ENCODE results near the gene CALHM2. TPM values are rescaled to one million over a fixed set of nuclear protein-coding genes. Genes with fewer than 3 reads are reported as not detected.

CALHM2 gene
- total RNA-seq, 1 donor: 54.6 TPM

GRCh38 chr10:103455235-103455634, 3.1 kb upstream of the CALHM2 start:
- peaks cover 22% of the 10 kb centered on the region for H3K4me1 ChIP-seq (ENCODE audit: insufficient read depth, low read length)
- peaks cover 15% of the 10 kb centered on the region for H3K79me2 ChIP-seq (ENCODE audit: insufficient read depth, low read length)
- no peaks in the 10 kb centered on the region for H4K20me1 ChIP-seq (ENCODE audit: insufficient read depth, low read length)
- no peak overlapping the region for H3K27ac ChIP-seq (ENCODE audit: low read depth, low read length)
- peak; percentile 43 for DNase-seq (ENCODE audit: insufficient read length, low spot score, missing footprints)
- TF ChIP-seq CTCF (IDR thresholded peaks at IDR 0.05; ENCODE audit: extremely low read depth, low read depth, low read length): no peak
- no peaks in the 10 kb centered on the region for H3K9me3 ChIP-seq (ENCODE audit: low read depth, low read length)
- H3K4me2 ChIP-seq (ENCODE audit: insufficient read depth, low read length): no peak overlapping the region
- H3K4me3 ChIP-seq (ENCODE audit: insufficient read depth, low read length): no peak overlapping the region
- no peak overlapping the region for H2AFZ ChIP-seq (ENCODE audit: low read length)
- no peaks in the 10 kb centered on the region for H3K27me3 ChIP-seq (ENCODE audit: insufficient read depth, low read length)
- H3K36me3 ChIP-seq (ENCODE audit: insufficient read depth, low read length): peaks cover 2% of the 10 kb centered on the region

- Histone ChIP-seq H3K36me3 (ENCODE audit: insufficient read depth, low read length) (peaks cover 14% of the 10 kb centered on the region), H4K20me1 (ENCODE audit: insufficient read depth, low read length) (peaks cover 4% of the 10 kb centered on the region), H3K9me3 (ENCODE audit: low read depth, low read length) (no peaks in the 10 kb centered on the region), H3K79me2 (ENCODE audit: insufficient read depth, low read length) (peaks cover 27% of the 10 kb centered on the region), H3K4me3 (ENCODE audit: insufficient read depth, low read length) (no peak overlapping the region), H2AFZ (ENCODE audit: low read length) (no peak overlapping the region), H3K27ac (ENCODE audit: low read depth, low read length) (no peak overlapping the region), H3K4me2 (ENCODE audit: insufficient read depth, low read length) (no peak overlapping the region), H3K4me1 (ENCODE audit: insufficient read depth, low read length) (peaks cover 30% of the 10 kb centered on the region), H3K27me3 (ENCODE audit: insufficient read depth, low read length) (no peaks in the 10 kb centered on the region)
- TF ChIP-seq CTCF (IDR thresholded peaks at IDR 0.05; ENCODE audit: extremely low read depth, low read depth, low read length): no peak
- peak; percentile 50 for DNase-seq (ENCODE audit: insufficient read length, low spot score, missing footprints)
Observed at GRCh38 chr10:103454026-103454425, 1.9 kb upstream of the CALHM2 start.

- no peak for TF ChIP-seq CTCF (IDR thresholded peaks at IDR 0.05; ENCODE audit: extremely low read depth, low read depth, low read length)
- Histone ChIP-seq H3K79me2 (ENCODE audit: insufficient read depth, low read length) (peaks cover 30% of the 10 kb centered on the region), H3K36me3 (ENCODE audit: insufficient read depth, low read length) (peaks cover 17% of the 10 kb centered on the region), H3K27ac (ENCODE audit: low read depth, low read length) (peak overlapping the region; percentile 82), H3K4me1 (ENCODE audit: insufficient read depth, low read length) (peaks cover 38% of the 10 kb centered on the region), H3K9me3 (ENCODE audit: low read depth, low read length) (no peaks in the 10 kb centered on the region), H2AFZ (ENCODE audit: low read length) (peak overlapping the region; percentile 71), H3K27me3 (ENCODE audit: insufficient read depth, low read length) (no peaks in the 10 kb centered on the region), H3K4me2 (ENCODE audit: insufficient read depth, low read length) (peak overlapping the region; percentile 95), H3K4me3 (ENCODE audit: insufficient read depth, low read length) (peak overlapping the region; percentile 89), H4K20me1 (ENCODE audit: insufficient read depth, low read length) (peaks cover 8% of the 10 kb centered on the region)
- DNase-seq (ENCODE audit: insufficient read length, low spot score, missing footprints): peak; percentile 89
Observed at GRCh38 chr10:103452506-103453230, 498 bp upstream of the CALHM2 start.

- Histone ChIP-seq H3K27ac (ENCODE audit: low read depth, low read length) (peak overlapping the region; percentile 82), H3K4me3 (ENCODE audit: insufficient read depth, low read length) (peak overlapping the region; percentile 89), H3K9me3 (ENCODE audit: low read depth, low read length) (no peaks in the 10 kb centered on the region), H3K4me2 (ENCODE audit: insufficient read depth, low read length) (peak overlapping the region; percentile 95), H3K27me3 (ENCODE audit: insufficient read depth, low read length) (no peaks in the 10 kb centered on the region), H2AFZ (ENCODE audit: low read length) (peak overlapping the region; percentile 82), H3K79me2 (ENCODE audit: insufficient read depth, low read length) (peaks cover 40% of the 10 kb centered on the region), H4K20me1 (ENCODE audit: insufficient read depth, low read length) (peaks cover 17% of the 10 kb centered on the region), H3K4me1 (ENCODE audit: insufficient read depth, low read length) (peaks cover 45% of the 10 kb centered on the region), H3K36me3 (ENCODE audit: insufficient read depth, low read length) (peaks cover 28% of the 10 kb centered on the region)
- DNase-seq (ENCODE audit: insufficient read length, low spot score, missing footprints): peak; percentile 95
- no peak for TF ChIP-seq CTCF (IDR thresholded peaks at IDR 0.05; ENCODE audit: extremely low read depth, low read depth, low read length)
Observed at GRCh38 chr10:103451091-103451813, 918 bp downstream of the CALHM2 start.

Data from osteoblast (primary cell).